ENCODE data around the gene EBF4. TPM values are rescaled to one million over a fixed set of nuclear protein-coding genes. Genes with fewer than 3 reads are reported as not detected.

Gene EBF4
- total RNA-seq, 1 donor from 2014 or later, result 19.2 TPM

- peaks cover 13 to 14% of the 10 kb centered on the region in 2 donors for H3K4me1 ChIP-seq
- H3K9me3 ChIP-seq, result no peaks in the 10 kb centered on the region
- intact Hi-C loops (cut with DNase I), result loop anchor here (5.0 kb wide), 3 partner anchors 59 to 224 kb away; partner anchors contain the start of genes EBF4, PCED1A and VPS16
- H3K4me3 ChIP-seq, result peak overlapping the region; percentile 62
- peaks cover 3% of the 10 kb centered on the region for H3K27me3 ChIP-seq
- no peak for TF ChIP-seq CTCF (IDR thresholded peaks at IDR 0.05)
- no peaks in the 10 kb centered on the region for H3K36me3 ChIP-seq
- peak in 1 of 2 donors; percentile 61 for DNase-seq (ENCODE audit: low spot score in 2 of 2)
- no peak overlapping the region for H3K27ac ChIP-seq
These were observed 58.8 kb downstream of the EBF4 start for GRCh38 chr20:2751347-2751877.

- Histone ChIP-seq H3K36me3 (no peaks in the 10 kb centered on the region), H3K4me1 (peaks cover 13 to 14% of the 10 kb centered on the region in 2 donors), H3K4me3 (peak overlapping the region; percentile 62), H3K27ac (no peak overlapping the region), H3K27me3 (peaks cover 3% of the 10 kb centered on the region), H3K9me3 (no peaks in the 10 kb centered on the region)
- DNase-seq (ENCODE audit: low spot score in 2 of 2), result peak in 1 of 2 donors; percentile 63
- peak in 1 of 3 experiments; percentile 18 for TF ChIP-seq CTCF (IDR thresholded peaks at IDR 0.05)
- intact Hi-C loops (cut with DNase I), result loop anchor here (5.0 kb wide), 3 partner anchors 60 to 225 kb away; partner anchors contain the start of genes EBF4, PCED1A and VPS16
These were observed 59.4 kb downstream of the EBF4 start for GRCh38 chr20:2751878-2752566.

GRCh38 chr20:2752567-2753460 is 60.2 kb downstream of the EBF4 start:
- H3K4me3 ChIP-seq, result peak overlapping the region; percentile 62
- peaks cover 3% of the 10 kb centered on the region for H3K27me3 ChIP-seq
- peaks cover 13 to 14% of the 10 kb centered on the region in 2 donors for H3K4me1 ChIP-seq
- intact Hi-C loops (cut with DNase I), result loop anchor here (5.0 kb wide), 3 partner anchors 61 to 226 kb away; partner anchors contain the start of genes EBF4, PCED1A and VPS16
- H3K36me3 ChIP-seq, result no peaks in the 10 kb centered on the region
- no peak overlapping the region for H3K27ac ChIP-seq
- H3K9me3 ChIP-seq, result no peaks in the 10 kb centered on the region
- peak; percentile 27 to 60 (median 50) for TF ChIP-seq CTCF (IDR thresholded peaks at IDR 0.05)
- peak in 1 of 2 donors; percentile 65 for DNase-seq (ENCODE audit: low spot score in 2 of 2)

- Histone ChIP-seq H3K27ac (no peak overlapping the region), H3K27me3 (peaks cover 3% of the 10 kb centered on the region)
- DNase-seq (ENCODE audit: low spot score in 2 of 2), result peak in 1 of 2 donors; percentile 40
These were observed 61.0 kb downstream of the EBF4 start for GRCh38 chr20:2753461-2754040.

More at GRCh38 chr20:2753461-2754040, 61.0 kb downstream of the EBF4 start:
- H3K4me3 ChIP-seq, result no peak overlapping the region
- no peak for TF ChIP-seq CTCF (IDR thresholded peaks at IDR 0.05)
- H3K9me3 ChIP-seq, result no peaks in the 10 kb centered on the region
- peaks cover 13 to 14% of the 10 kb centered on the region in 2 donors for H3K4me1 ChIP-seq
- H3K36me3 ChIP-seq, result no peaks in the 10 kb centered on the region
- intact Hi-C loops (cut with DNase I), result loop anchor here (5.0 kb wide), 3 partner anchors 61 to 226 kb away; partner anchors contain the start of genes EBF4, PCED1A and VPS16

All from ascending aorta (tissue), 2 donors.